A549 treated with CORT108297 at 1 μM for 4 hours (cell line): ENCODE data around the gene GYS2. TPM values are rescaled to one million over a fixed set of nuclear protein-coding genes. Genes with fewer than 3 reads are reported as not detected.

Experiments
- total RNA-seq: library from RNA; stranded (reverse); fragments of 200-300 nt; extraction: Qiagen RNA extraction; gene quantifications from 5 replicates; pipeline ENCODE4 v1.2.3, GENCODE V29; 2022

The GYS2 gene
- 0.07 TPM in 1 of 5 replicates, not detected in the others for total RNA-seq

DNA sequence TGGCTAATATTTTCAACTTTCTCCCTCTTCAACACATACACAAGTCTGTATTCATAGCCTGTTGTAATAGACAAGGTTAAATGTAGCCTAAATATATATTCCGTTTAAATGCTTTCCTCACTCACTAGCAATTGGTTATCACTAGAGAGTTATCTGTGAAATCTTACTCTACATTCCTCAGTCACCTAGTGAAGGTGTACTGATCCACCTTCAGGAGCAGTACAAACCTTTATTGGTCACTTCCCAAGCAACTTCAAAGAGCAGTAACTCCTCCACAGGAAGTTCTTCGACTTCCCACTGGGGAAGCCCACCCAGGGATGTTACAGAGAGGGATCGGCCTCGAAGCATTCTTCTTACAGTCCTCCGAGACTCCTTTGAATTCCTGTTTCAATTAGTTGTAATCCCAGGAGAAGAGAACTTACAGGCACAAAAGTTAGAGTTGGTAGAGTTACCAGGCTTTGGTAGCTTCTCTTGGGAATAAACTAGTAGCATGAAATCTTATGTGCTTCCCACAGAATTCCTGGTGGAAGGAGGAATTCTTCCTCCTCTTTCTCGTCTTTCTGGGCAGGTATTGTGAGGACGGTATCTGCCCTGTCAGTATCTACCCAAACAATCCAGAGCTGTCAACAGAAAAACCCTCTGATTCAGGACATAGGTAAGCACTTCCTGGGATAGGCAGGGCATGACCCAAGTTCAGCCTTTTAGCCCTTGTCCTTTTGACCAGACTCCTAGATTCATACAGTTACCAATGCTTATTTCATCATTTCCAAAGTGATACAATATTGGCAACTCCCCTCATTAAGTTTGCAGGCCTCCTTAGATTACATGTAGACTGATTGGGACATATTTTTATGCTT lies at the start of gene GYS2:
GYS2 (minus strand) TSS at position 603 of the 857 bp plus-strand sequence; CDS start at position 348, 255 bp downstream.

DNA sequence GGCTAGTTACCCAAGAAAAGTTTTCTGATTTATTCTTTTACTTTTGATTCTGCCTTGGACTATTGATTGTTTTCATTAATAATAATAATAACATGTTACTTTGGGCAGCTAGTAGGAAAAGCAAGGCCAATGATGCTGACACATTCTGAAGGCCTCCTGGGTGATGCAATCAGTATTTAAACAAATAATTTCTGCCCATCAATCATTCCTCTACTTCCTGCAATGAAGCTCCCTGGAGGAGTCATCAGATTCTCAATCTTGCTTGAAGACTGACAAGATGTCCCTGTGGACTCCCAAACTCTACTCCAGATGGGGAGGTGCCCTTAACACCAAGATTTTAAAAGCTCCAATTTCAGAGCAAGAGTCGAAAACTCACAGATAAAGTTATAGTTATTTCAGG lies 78.6 kb downstream of the GYS2 start, which contains the start of gene SPX:
SPX (plus strand) TSS at position 244 of the 400 bp plus-strand sequence. CDS start 177 bp downstream, outside the sequence.

DNA sequence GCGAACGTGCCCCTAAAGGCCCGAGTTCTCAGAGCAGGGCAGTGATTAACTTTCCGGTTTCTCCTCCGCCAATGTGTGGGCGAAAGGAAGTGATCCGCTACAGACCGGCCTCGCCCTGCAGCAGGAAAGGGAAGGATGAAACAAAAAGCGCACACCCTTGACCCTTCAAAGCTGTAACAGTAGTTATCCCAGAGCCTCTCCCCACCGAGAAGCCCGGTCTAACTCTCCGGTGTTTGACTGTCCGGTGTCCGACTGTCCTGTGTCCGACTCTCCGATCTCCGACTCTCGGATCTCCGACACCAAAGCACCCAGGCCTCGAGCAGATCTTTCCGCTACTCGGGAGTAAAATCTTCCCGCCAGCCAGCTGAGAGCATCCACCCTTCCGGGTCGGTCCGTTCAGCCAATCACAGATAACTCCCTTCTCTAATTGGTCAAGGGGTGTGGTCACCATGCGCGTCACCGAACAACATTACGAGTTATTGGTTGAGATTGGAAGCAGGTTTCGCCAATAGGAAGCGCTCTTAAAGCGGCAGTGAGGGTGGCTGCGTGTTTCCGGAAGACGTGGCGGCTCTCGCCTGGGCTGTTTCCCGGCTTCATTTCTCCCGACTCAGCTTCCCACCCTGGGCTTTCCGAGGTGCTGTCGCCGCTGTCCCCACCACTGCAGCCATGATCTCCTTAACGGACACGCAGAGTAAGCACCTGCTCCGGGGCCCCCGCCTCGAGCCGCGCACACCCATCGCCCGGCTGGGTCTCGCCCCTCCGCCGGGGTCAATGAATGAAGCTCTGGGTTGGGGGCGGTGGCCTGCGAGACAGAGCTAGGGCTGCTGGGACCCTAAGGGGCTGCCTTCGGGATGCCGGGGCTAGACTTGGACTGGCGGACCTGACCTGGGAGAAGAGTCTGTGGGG lies 103.1 kb downstream of the GYS2 start, which contains the start of the genes GOLT1B and RECQL:
GOLT1B (plus strand) TSS at position 532 of the 906 bp plus-strand sequence; CDS start at position 667, 135 bp downstream.
RECQL (minus strand) TSS at position 378 of the 906 bp plus-strand sequence. CDS start 2,065 bp downstream, outside the sequence.

Other genes starting within 250 kb of the GYS2 start
- gene IAPP, start 231.9 kb downstream of the GYS2 start, total RNA-seq = not detected in 5 replicates
- gene PYROXD1, start 167.2 kb downstream of the GYS2 start, total RNA-seq = 5.1 to 8.1 TPM (median 6.2 TPM) in 5 replicates
- gene RECQL, start 103.2 kb downstream of the GYS2 start, total RNA-seq = 44.2 to 78.2 TPM (median 60.0 TPM) in 5 replicates
- 88.8 to 96.2 TPM (median 92.5 TPM) in 5 replicates for gene GOLT1B, start 103.1 kb downstream of the GYS2 start, total RNA-seq
- 1.9 to 2.9 TPM (median 2.5 TPM) in 5 replicates for gene SPX, start 78.6 kb downstream of the GYS2 start, total RNA-seq
- 1,435 to 1,672 TPM (median 1,504 TPM) in 5 replicates for gene LDHB, start 53.0 kb upstream of the GYS2 start, total RNA-seq
- gene KCNJ8, start 169.9 kb upstream of the GYS2 start, total RNA-seq = 0.29 to 0.57 TPM (median 0.30 TPM) in 5 replicates